Peyer's patch (tissue), 4 donors: ENCODE measurements around the gene TSEN54.

Experiments used
- POLR2A ChIP-seq, 2 donors: fragments of 450-650 bp; IDR thresholded peaks; one replicate each; pipeline ENCODE4 v1.5.1; 2017; ENCODE audit warnings: antibody characterized with exemption in 2 of 2, mild to moderate bottlenecking in 2 of 2, moderate library complexity in 2 of 2
- TF ChIP-seq, protein P1 (sequence below), 6 experiments: fragments of 450-650 bp in 4 of 6; fragments of 200-600 bp in 2 of 6; sonication (generic) in 1 of 6; IDR thresholded peaks; one replicate each; pipeline ENCODE4 v1.5.1; 2017 to 2019; ENCODE audit warnings: antibody characterized with exemption in 6 of 6, mild to moderate bottlenecking in 3 of 6, moderate library complexity in 1 of 6

DNA sequence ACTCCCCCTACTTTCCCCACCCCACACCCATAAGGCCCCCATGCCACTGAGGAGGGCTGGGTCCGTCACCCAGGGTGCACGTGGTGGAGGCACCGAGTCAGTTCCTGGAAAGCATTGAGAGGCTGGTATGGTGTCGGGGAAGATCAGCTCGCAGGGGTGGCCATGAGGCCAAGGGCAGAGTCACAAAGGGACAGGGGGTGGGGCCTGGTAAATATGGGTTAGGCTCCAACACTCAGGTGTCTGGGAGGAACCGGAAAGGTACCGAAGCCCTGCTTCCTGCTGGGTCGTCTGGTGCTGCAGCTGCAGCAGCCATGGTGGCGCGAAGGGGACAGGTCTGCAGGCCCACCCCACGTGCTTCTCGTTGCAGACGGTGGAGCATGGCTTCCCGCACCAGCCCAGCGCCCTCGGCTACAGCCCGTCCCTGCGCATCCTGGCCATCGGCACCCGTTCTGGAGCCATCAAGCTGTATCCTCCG, 39.4 kb downstream of the TSEN54 start:
- TF ChIP-seq, protein P1, sequence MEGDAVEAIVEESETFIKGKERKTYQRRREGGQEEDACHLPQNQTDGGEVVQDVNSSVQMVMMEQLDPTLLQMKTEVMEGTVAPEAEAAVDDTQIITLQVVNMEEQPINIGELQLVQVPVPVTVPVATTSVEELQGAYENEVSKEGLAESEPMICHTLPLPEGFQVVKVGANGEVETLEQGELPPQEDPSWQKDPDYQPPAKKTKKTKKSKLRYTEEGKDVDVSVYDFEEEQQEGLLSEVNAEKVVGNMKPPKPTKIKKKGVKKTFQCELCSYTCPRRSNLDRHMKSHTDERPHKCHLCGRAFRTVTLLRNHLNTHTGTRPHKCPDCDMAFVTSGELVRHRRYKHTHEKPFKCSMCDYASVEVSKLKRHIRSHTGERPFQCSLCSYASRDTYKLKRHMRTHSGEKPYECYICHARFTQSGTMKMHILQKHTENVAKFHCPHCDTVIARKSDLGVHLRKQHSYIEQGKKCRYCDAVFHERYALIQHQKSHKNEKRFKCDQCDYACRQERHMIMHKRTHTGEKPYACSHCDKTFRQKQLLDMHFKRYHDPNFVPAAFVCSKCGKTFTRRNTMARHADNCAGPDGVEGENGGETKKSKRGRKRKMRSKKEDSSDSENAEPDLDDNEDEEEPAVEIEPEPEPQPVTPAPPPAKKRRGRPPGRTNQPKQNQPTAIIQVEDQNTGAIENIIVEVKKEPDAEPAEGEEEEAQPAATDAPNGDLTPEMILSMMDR (IDR thresholded peaks at IDR 0.05), result no peak
- no peak for TF ChIP-seq POLR2A (IDR thresholded peaks at IDR 0.05)
